ENCODE results near the gene ARHGEF18. TPM values are rescaled to one million over a fixed set of nuclear protein-coding genes. Genes with fewer than 3 reads are reported as not detected.

The ARHGEF18 gene
- polyA plus RNA-seq, 3 donors = 9.1 to 17.1 (median 12.7) TPM

Other genes starting within 250 kb of the ARHGEF18 start
- gene INSR, start 54.5 kb upstream of the ARHGEF18 start, polyA plus RNA-seq = 10 to 100 TPM; 10.2 to 33.5 (median 15.5) TPM
- gene PEX11G, start 140.1 kb downstream of the ARHGEF18 start, polyA plus RNA-seq = 1 to 10 TPM; 4.0 to 7.8 (median 7.0) TPM
- 10 to 100 TPM; 21.4 to 62.9 (median 49.1) TPM for gene ZNF358, start 167.2 kb downstream of the ARHGEF18 start, polyA plus RNA-seq
- 10 to 100 TPM; 12.1 to 38.2 (median 34.3) TPM for gene MCOLN1, start 173.7 kb downstream of the ARHGEF18 start, polyA plus RNA-seq
- 10 to 100 TPM; 18.0 to 31.3 (median 30.7) TPM for gene PNPLA6, start 186.8 kb downstream of the ARHGEF18 start, polyA plus RNA-seq
- gene CAMSAP3, start 246.9 kb downstream of the ARHGEF18 start, polyA plus RNA-seq = 10 to 100 TPM in 1 of 3 donors, 1 to 10 TPM in 1, under 1 TPM in 1; 0.11 to 23.1 (median 2.2) TPM